ENCODE data around the gene KCNIP4. TPM values are rescaled to one million over a fixed set of nuclear protein-coding genes. Genes with fewer than 3 reads are reported as not detected.

The KCNIP4 gene
- total RNA-seq, 1 donor from 2014 or later = 0.59 TPM

GRCh38 chr4:20870436-20870835 is 1078.1 kb downstream of the KCNIP4 start:
- Mint-ChIP-seq H3K4me3 (ENCODE audit: unreplicated experiment) (no peak overlapping the region), H3K9me3 (ENCODE audit: unreplicated experiment) (no peaks in the 10 kb centered on the region), H3K4me1 (ENCODE audit: low read depth, unreplicated experiment) (peaks cover 7% of the 10 kb centered on the region), H3K27me3 (ENCODE audit: low read depth, unreplicated experiment) (no peaks in the 10 kb centered on the region), H3K27ac (ENCODE audit: unreplicated experiment) (no peak overlapping the region), H3K36me3 (ENCODE audit: low read depth, unreplicated experiment) (no peaks in the 10 kb centered on the region)
- Histone ChIP-seq H3K4me3 (ENCODE audit: insufficient read depth, low read depth, low read length) (no peak overlapping the region), H3K4me2 (ENCODE audit: low read length) (no peak overlapping the region), H2AFZ (ENCODE audit: low read depth, low read length) (no peak overlapping the region), H3K9me3 (ENCODE audit: insufficient read depth, low read depth, low read length) (no peaks in the 10 kb centered on the region), H3K36me3 (ENCODE audit: insufficient read depth, low read length) (no peaks in the 10 kb centered on the region), H3K4me1 (ENCODE audit: insufficient read depth, low read length) (no peaks in the 10 kb centered on the region), H3K79me2 (ENCODE audit: insufficient read depth, low read length) (no peaks in the 10 kb centered on the region), H3K27ac (ENCODE audit: low read depth, low read length) (no peak overlapping the region), H3K9ac (ENCODE audit: low read length) (no peak overlapping the region), H4K20me1 (ENCODE audit: insufficient read depth, low read length) (no peaks in the 10 kb centered on the region), H3K27me3 (ENCODE audit: insufficient read depth, low read length) (no peaks in the 10 kb centered on the region)
- TF ChIP-seq EZH2 (IDR thresholded peaks at IDR 0.05; ENCODE audit: insufficient read depth, low read length) (no peak), CTCF (IDR thresholded peaks at IDR 0.05; ENCODE audit: insufficient read depth, low read depth, low read length) (no peak)
- no peak for FAIRE-seq
- DNase-seq (ENCODE audit: low read depth) = no peak

GRCh38 chr4:20868108-20868507 is 1080.5 kb downstream of the KCNIP4 start:
- Mint-ChIP-seq H3K4me3 (ENCODE audit: unreplicated experiment) (no peak overlapping the region), H3K36me3 (ENCODE audit: low read depth, unreplicated experiment) (no peaks in the 10 kb centered on the region), H3K9me3 (ENCODE audit: unreplicated experiment) (no peaks in the 10 kb centered on the region), H3K4me1 (ENCODE audit: low read depth, unreplicated experiment) (peaks cover 7% of the 10 kb centered on the region), H3K27me3 (ENCODE audit: low read depth, unreplicated experiment) (no peaks in the 10 kb centered on the region), H3K27ac (ENCODE audit: unreplicated experiment) (no peak overlapping the region)
- DNase-seq (ENCODE audit: low read depth) = no peak
- no peak overlapping the region for H3K27ac ChIP-seq (ENCODE audit: low read depth, low read length)
- H3K9me3 ChIP-seq (ENCODE audit: insufficient read depth, low read depth, low read length) = no peaks in the 10 kb centered on the region
- H3K4me1 ChIP-seq (ENCODE audit: insufficient read depth, low read length) = no peaks in the 10 kb centered on the region
- H3K9ac ChIP-seq (ENCODE audit: low read length) = no peak overlapping the region
- H3K4me2 ChIP-seq (ENCODE audit: low read length) = no peak overlapping the region
- no peaks in the 10 kb centered on the region for H3K36me3 ChIP-seq (ENCODE audit: insufficient read depth, low read length)
- TF ChIP-seq CTCF (IDR thresholded peaks at IDR 0.05; ENCODE audit: insufficient read depth, low read depth, low read length) (no peak), EZH2 (IDR thresholded peaks at IDR 0.05; ENCODE audit: insufficient read depth, low read length) (no peak)
- H3K79me2 ChIP-seq (ENCODE audit: insufficient read depth, low read length) = no peaks in the 10 kb centered on the region
- H4K20me1 ChIP-seq (ENCODE audit: insufficient read depth, low read length) = no peaks in the 10 kb centered on the region
- H2AFZ ChIP-seq (ENCODE audit: low read depth, low read length) = no peak overlapping the region
- H3K4me3 ChIP-seq (ENCODE audit: insufficient read depth, low read depth, low read length) = no peak overlapping the region
- no peaks in the 10 kb centered on the region for H3K27me3 ChIP-seq (ENCODE audit: insufficient read depth, low read length)
- FAIRE-seq = no peak

- no peak overlapping the region for H3K4me3 Mint-ChIP-seq (ENCODE audit: unreplicated experiment)
- no peak overlapping the region for H2AFZ ChIP-seq (ENCODE audit: low read depth, low read length)
- no peaks in the 10 kb centered on the region for H3K27me3 Mint-ChIP-seq (ENCODE audit: low read depth, unreplicated experiment)
- no peaks in the 10 kb centered on the region for H3K79me2 ChIP-seq (ENCODE audit: insufficient read depth, low read length)
- no peaks in the 10 kb centered on the region for H4K20me1 ChIP-seq (ENCODE audit: insufficient read depth, low read length)
- TF ChIP-seq CTCF (IDR thresholded peaks at IDR 0.05; ENCODE audit: insufficient read depth, low read depth, low read length) (no peak), EZH2 (IDR thresholded peaks at IDR 0.05; ENCODE audit: insufficient read depth, low read length) (no peak)
- no peak overlapping the region for H3K9ac ChIP-seq (ENCODE audit: low read length)
- no peak overlapping the region for H3K27ac ChIP-seq (ENCODE audit: low read depth, low read length)
- H3K27me3 ChIP-seq (ENCODE audit: insufficient read depth, low read length) = no peaks in the 10 kb centered on the region
- H3K27ac Mint-ChIP-seq (ENCODE audit: unreplicated experiment) = peak overlapping the region; percentile 2
- DNase-seq (ENCODE audit: low read depth) = no peak
- H3K4me1 Mint-ChIP-seq (ENCODE audit: low read depth, unreplicated experiment) = peaks cover 13% of the 10 kb centered on the region
- H3K36me3 Mint-ChIP-seq (ENCODE audit: low read depth, unreplicated experiment) = no peaks in the 10 kb centered on the region
- H3K4me2 ChIP-seq (ENCODE audit: low read length) = no peak overlapping the region
- H3K9me3 ChIP-seq (ENCODE audit: insufficient read depth, low read depth, low read length) = no peaks in the 10 kb centered on the region
- no peaks in the 10 kb centered on the region for H3K4me1 ChIP-seq (ENCODE audit: insufficient read depth, low read length)
- H3K4me3 ChIP-seq (ENCODE audit: insufficient read depth, low read depth, low read length) = no peak overlapping the region
- H3K36me3 ChIP-seq (ENCODE audit: insufficient read depth, low read length) = no peaks in the 10 kb centered on the region
- no peak for FAIRE-seq
- peaks cover 4% of the 10 kb centered on the region for H3K9me3 Mint-ChIP-seq (ENCODE audit: unreplicated experiment)
Measured at GRCh38 chr4:20860878-20861277, 1087.7 kb downstream of the KCNIP4 start.
